Sigmoid colon (tissue), 4 donors: ENCODE results near the gene DICER1.

Source experiments
- CTCF ChIP-seq, 4 experiments: fragments of 450-650 bp in 3 of 4; fragments of 200-600 bp in 1 of 4; IDR thresholded peaks; one replicate each; pipeline ENCODE4 v1.5.1; 2016 to 2019; ENCODE audit warnings: antibody characterized with exemption in 4 of 4, mild to moderate bottlenecking in 3 of 4, moderate library complexity in 2 of 4
- POLR2A ChIP-seq, 2 donors: fragments of 450-650 bp; IDR thresholded peaks; one replicate each; pipeline ENCODE4 v1.6.1; 2016; ENCODE audit warnings: antibody characterized with exemption in 2 of 2, mild to moderate bottlenecking in 2 of 2, moderate library complexity in 2 of 2
- POLR2AphosphoS5 ChIP-seq, 4 donors: sonication (generic); formaldehyde crosslinking; IDR thresholded peaks; one replicate each; pipeline ENCODE4 v1.6.1; 2017; ENCODE audit warnings: antibody characterized with exemption in 4 of 4

- TF ChIP-seq CTCF (IDR thresholded peaks at IDR 0.05) = no peak
- TF ChIP-seq POLR2AphosphoS5 (IDR thresholded peaks at IDR 0.05) = no peak
- no peak for TF ChIP-seq POLR2A (IDR thresholded peaks at IDR 0.05)
These were observed 40.2 kb upstream of the DICER1 start for GRCh38 chr14:95197551-95197950.
